Measurements from ENCODE around the gene TUBAL3. TPM values are rescaled to one million over a fixed set of nuclear protein-coding genes. Genes with fewer than 3 reads are reported as not detected.

TUBAL3 gene
- total RNA-seq, 1 experiment from 2014 or later, result 0.15 TPM

DNA sequence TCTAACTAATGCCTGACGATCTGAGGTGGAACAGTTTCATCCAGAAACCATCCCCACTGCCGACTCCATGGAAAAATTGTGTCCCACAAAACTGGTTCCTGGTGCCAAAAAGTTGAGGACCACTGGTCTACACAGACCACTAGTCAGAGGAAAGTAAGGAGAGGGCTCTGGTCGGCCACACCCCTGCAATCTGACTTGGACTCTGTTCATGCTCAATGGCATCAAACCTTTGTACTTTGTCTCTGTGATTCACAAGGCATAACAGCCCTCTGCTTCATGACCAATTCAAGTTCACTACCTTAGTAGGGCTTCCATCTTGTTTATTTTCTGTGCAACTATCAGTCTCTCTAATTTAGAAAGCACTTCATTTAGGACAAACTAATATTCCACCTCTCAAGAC, 1.8 kb downstream of the TUBAL3 start:
- no peak overlapping the region for H3K4me3 Mint-ChIP-seq
- DNase-seq (ENCODE audit: low spot score) (no peak), ATAC-seq (no peak)
- H3K4me1 Mint-ChIP-seq, result no peaks in the 10 kb centered on the region
- no peak overlapping the region for H3K27ac Mint-ChIP-seq
- TF ChIP-seq PRRX2 (CRISPR knock-in tag; IDR thresholded peaks at IDR 0.05), result no peak
- TF ChIP-seq PREB (CRISPR knock-in tag; IDR thresholded peaks at IDR 0.05; ENCODE audit: borderline replicate concordance), result no peak
- TF ChIP-seq MXD4 (CRISPR knock-in tag; IDR thresholded peaks at IDR 0.05; ENCODE audit: borderline replicate concordance), result no peak
- no peak for TF ChIP-seq NR1H2 (CRISPR knock-in tag; IDR thresholded peaks at IDR 0.05)
- TF ChIP-seq GABPB1 (CRISPR knock-in tag; IDR thresholded peaks at IDR 0.05), result no peak
- TF ChIP-seq CDX4 (CRISPR knock-in tag; IDR thresholded peaks at IDR 0.05; ENCODE audit: borderline replicate concordance), result no peak
- no peak for TF ChIP-seq TEAD4 (CRISPR knock-in tag; IDR thresholded peaks at IDR 0.05)
- ChIA-PET CTCF (no interaction called here), POLR2A (no interaction called here)
- H3K27me3 Mint-ChIP-seq (ENCODE audit: low read depth), result no peaks in the 10 kb centered on the region
- peaks cover 12% of the 10 kb centered on the region for H3K36me3 Mint-ChIP-seq
- H3K9me3 Mint-ChIP-seq, result peaks cover 18% of the 10 kb centered on the region

DNA sequence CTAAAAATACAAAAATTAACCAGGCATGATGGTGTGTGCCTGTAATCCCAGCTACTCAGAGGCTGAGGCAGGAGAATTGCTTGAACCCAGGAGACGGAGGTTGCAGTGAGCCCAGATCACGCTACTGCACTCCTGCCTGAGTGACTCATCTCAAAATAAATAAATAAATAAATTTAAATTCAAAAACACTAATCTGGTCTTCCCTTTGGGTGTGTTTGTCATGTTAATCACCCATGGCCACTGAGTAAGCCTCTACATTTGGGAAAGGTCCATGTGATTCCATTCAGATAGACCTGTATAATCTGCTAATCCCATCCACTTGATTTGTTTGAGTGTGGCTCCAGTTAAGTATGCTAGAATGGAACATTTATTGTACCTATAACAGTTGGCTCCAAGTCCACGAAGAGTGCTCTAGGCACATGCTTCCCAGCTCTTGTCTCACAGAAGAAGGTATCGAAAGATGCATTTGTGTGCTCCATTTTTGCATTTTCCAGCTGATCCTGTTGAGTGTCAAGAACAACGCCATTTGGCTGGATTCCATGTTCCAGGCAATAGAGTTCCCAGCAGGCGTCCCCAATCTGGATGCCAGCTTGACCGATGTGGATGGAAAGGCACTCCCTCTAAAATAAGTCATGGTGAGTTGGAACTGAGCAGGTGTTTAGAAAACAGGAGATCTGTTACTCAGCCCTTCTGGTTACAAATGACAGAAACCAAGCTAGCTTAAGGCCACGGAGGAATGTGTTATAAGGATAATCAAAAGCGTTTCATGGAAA, 4.0 kb downstream of the TUBAL3 start:
- Mint-ChIP-seq H3K4me1 (no peaks in the 10 kb centered on the region), H3K36me3 (no peaks in the 10 kb centered on the region), H3K27ac (no peak overlapping the region), H3K27me3 (ENCODE audit: low read depth) (no peaks in the 10 kb centered on the region), H3K4me3 (no peak overlapping the region), H3K9me3 (0 out of 2 replicates have a peak, but pooled peaks cover 4% of the 10 kb centered on the region)
- CTCF ChIA-PET, result no interaction called here
- DNase-seq (ENCODE audit: low spot score) (no peak), ATAC-seq (no peak)
- POLR2A ChIA-PET, result no interaction called here
- TF ChIP-seq FOXP1 (CRISPR knock-in tag; IDR thresholded peaks at IDR 0.05; ENCODE audit: borderline replicate concordance), result no peak
- no peak for TF ChIP-seq NR1H2 (CRISPR knock-in tag; IDR thresholded peaks at IDR 0.05)
- TF ChIP-seq, protein P1, sequence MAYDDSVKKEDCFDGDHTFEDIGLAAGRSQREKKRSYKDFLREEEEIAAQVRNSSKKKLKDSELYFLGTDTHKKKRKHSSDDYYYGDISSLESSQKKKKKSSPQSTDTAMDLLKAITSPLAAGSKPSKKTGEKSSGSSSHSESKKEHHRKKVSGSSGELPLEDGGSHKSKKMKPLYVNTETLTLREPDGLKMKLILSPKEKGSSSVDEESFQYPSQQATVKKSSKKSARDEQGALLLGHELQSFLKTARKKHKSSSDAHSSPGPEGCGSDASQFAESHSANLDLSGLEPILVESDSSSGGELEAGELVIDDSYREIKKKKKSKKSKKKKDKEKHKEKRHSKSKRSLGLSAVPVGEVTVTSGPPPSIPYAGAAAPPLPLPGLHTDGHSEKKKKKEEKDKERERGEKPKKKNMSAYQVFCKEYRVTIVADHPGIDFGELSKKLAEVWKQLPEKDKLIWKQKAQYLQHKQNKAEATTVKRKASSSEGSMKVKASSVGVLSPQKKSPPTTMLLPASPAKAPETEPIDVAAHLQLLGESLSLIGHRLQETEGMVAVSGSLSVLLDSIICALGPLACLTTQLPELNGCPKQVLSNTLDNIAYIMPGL (CRISPR knock-in tag; IDR thresholded peaks at IDR 0.05), result no peak
- TF ChIP-seq, protein P2, sequence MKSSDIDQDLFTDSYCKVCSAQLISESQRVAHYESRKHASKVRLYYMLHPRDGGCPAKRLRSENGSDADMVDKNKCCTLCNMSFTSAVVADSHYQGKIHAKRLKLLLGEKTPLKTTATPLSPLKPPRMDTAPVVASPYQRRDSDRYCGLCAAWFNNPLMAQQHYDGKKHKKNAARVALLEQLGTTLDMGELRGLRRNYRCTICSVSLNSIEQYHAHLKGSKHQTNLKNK (CRISPR knock-in tag; IDR thresholded peaks at IDR 0.05), result no peak
- TF ChIP-seq ZNF416 (CRISPR knock-in tag; IDR thresholded peaks at IDR 0.05), result no peak
- TF ChIP-seq SP1 (CRISPR knock-in tag; conservative IDR thresholded peaks at IDR 0.05), result no peak
- no peak for TF ChIP-seq AFF4 (CRISPR knock-in tag; IDR thresholded peaks at IDR 0.05; ENCODE audit: borderline replicate concordance)

GRCh38 chr10:5399332-5399731, 5.3 kb downstream of the TUBAL3 start:
- Mint-ChIP-seq H3K36me3 (no peaks in the 10 kb centered on the region), H3K27ac (no peak overlapping the region), H3K27me3 (ENCODE audit: low read depth) (no peaks in the 10 kb centered on the region), H3K9me3 (0 out of 2 replicates have a peak, but pooled peaks cover 4% of the 10 kb centered on the region), H3K4me3 (no peak overlapping the region), H3K4me1 (no peaks in the 10 kb centered on the region)
- ATAC-seq (no peak), DNase-seq (ENCODE audit: low spot score) (no peak)
- POLR2A ChIA-PET, result no interaction called here
- CTCF ChIA-PET, result interaction anchor here (1.1 kb wide), 1 partner anchor 33 kb away, joined by 7 read pairs; no protein-coding TSS in a partner anchor
- TF ChIP-seq AFF4 (CRISPR knock-in tag; IDR thresholded peaks at IDR 0.05; ENCODE audit: borderline replicate concordance), result no peak
- TF ChIP-seq CBFB (CRISPR knock-in tag; IDR thresholded peaks at IDR 0.05; ENCODE audit: low read depth), result no peak
- TF ChIP-seq ZNF263 (CRISPR knock-in tag; IDR thresholded peaks at IDR 0.05; ENCODE audit: low read depth), result no peak
- no peak for TF ChIP-seq ZBTB21 (CRISPR knock-in tag; IDR thresholded peaks at IDR 0.05; ENCODE audit: borderline replicate concordance)

Measured in WTC11 (cell line).